Naive thymus-derived CD8-positive, alpha-beta T cell (primary cell): Measurements from ENCODE around the gene PACRG. TPM values are rescaled to one million over a fixed set of nuclear protein-coding genes. Genes with fewer than 3 reads are reported as not detected.

Source experiments
- ATAC-seq, 2 donors: fragments of 150-1000 bp; cut with Tn5 transposase in 1 of 2; sonication (Bioruptor Pico), chemical (Tn5 transposase) in 1 of 2; 1 replicate in 1 of 2; 2 replicates in 1 of 2; pipeline ENCODE4 v1.10.0; 2021; ENCODE audit warnings: mild to moderate bottlenecking in 2 of 2, moderate library complexity in 2 of 2
- POLR2A ChIA-PET: fragments of 350-600 bp; sonication (Branson Sonifier 250); formaldehyde crosslinking; loops from one replicate; lab custom pipeline; 2021; ENCODE audit warnings: antibody characterized with exemption; lab: Charles Lee
- DNase-seq, 10 donors: peaks; one replicate each; pipeline versions ENCODE4 v3.0.0 to v3.0.0-alpha.2; 2020 to 2022
- H3K27ac Mint-ChIP-seq, 10 donors: one replicate each; pipeline ENCODE4 v1.8.0; 2020 to 2022; ENCODE audit warnings: mild to moderate bottlenecking in 10 of 10, mixed read lengths in 10 of 10, moderate library complexity in 4 of 10, inconsistent platforms in 1 of 10
- H3K27me3 Mint-ChIP-seq, 5 donors: one replicate each; pipeline ENCODE4 v1.8.0; 2021 to 2022; ENCODE audit warnings: mixed read lengths in 5 of 5
- H3K36me3 Mint-ChIP-seq, 3 donors: one replicate each; pipeline ENCODE4 v1.8.0; 2020 to 2022; ENCODE audit warnings: mixed read lengths in 3 of 3, mild to moderate bottlenecking in 2 of 3, inconsistent platforms in 1 of 3
- H3K4me1 Mint-ChIP-seq, 4 donors: one replicate each; pipeline ENCODE4 v1.8.0; 2021 to 2022; ENCODE audit warnings: mixed read lengths in 4 of 4
- H3K4me3 Mint-ChIP-seq, 10 donors: one replicate each; pipeline ENCODE4 v1.8.0; 2020 to 2022; ENCODE audit warnings: mild to moderate bottlenecking in 10 of 10, mixed read lengths in 10 of 10, moderate library complexity in 6 of 10, inconsistent platforms in 1 of 10
- H3K9me3 Mint-ChIP-seq, 9 donors: one replicate each; pipeline ENCODE4 v1.8.0; 2020 to 2022; ENCODE audit warnings: mixed read lengths in 9 of 9, mild to moderate bottlenecking in 3 of 9, inconsistent platforms in 1 of 9, moderate library complexity in 1 of 9
- polyA plus RNA-seq, 3 donors: library from polyadenylated mRNA; unstranded; fragments of 300-500 nt; fragmentation: Illumina TruSeq; gene quantifications; one replicate each; pipeline ENCODE4 v1.2.3, GENCODE V29; 2021
- total RNA-seq, 8 experiments: library from RNA in 2 of 8; stranded (reverse) in 2 of 8; gene quantifications; one replicate each; pipeline ENCODE4 v1.2.3 and lab custom pipeline; 2021 to 2026

PACRG gene
- total and polyA plus RNA-seq, 5 experiments from 2014 or later: 0.34 to 1.2 (median 0.83) TPM; not detected in 1

- H3K9me3 Mint-ChIP-seq: peaks cover 0 to 4% (median 0%) of the 10 kb centered on the region in 9 donors
- peaks cover 3 to 9% (median 4%) of the 10 kb centered on the region in 5 donors for H3K27me3 Mint-ChIP-seq
- H3K4me3 Mint-ChIP-seq: peak overlapping the region in 9 of 10 donors; percentile 26 to 72 (median 42)
- peaks cover 0 to 10% (median 5%) of the 10 kb centered on the region in 4 donors for H3K4me1 Mint-ChIP-seq
- ATAC-seq (peak; percentile 42 to 71), DNase-seq (peak in 1 of 10 donors; percentile 15)
- no peaks in the 10 kb centered on the region for H3K36me3 Mint-ChIP-seq
- POLR2A ChIA-PET: no interaction called here
- H3K27ac Mint-ChIP-seq: peak overlapping the region in 7 of 10 donors; percentile 20 to 84 (median 62)
Measured at GRCh38 chr6:162798546-162799266, 70.9 kb downstream of the PACRG start.

- DNase-seq (no peak), ATAC-seq (no peak)
- no peaks in the 10 kb centered on the region for H3K4me1 Mint-ChIP-seq
- no peak overlapping the region for H3K27ac Mint-ChIP-seq
- no peak overlapping the region for H3K4me3 Mint-ChIP-seq
- H3K27me3 Mint-ChIP-seq: peaks cover 0 to 5% (median 0%) of the 10 kb centered on the region in 5 donors
- POLR2A ChIA-PET: no interaction called here
- peaks cover 0 to 11% (median 0%) of the 10 kb centered on the region in 3 donors for H3K36me3 Mint-ChIP-seq
- H3K9me3 Mint-ChIP-seq: peaks cover 0 to 15% (median 6%) of the 10 kb centered on the region in 9 donors
Measured at GRCh38 chr6:162814426-162814973, 86.7 kb downstream of the PACRG start.

GRCh38 chr6:162817196-162817595 lies 89.4 kb downstream of the PACRG start:
- ATAC-seq: no peak
- no peaks in the 10 kb centered on the region for H3K4me1 Mint-ChIP-seq
- POLR2A ChIA-PET: no interaction called here
- H3K27me3 Mint-ChIP-seq: no peaks in the 10 kb centered on the region
- no peak for DNase-seq
- H3K4me3 Mint-ChIP-seq: no peak overlapping the region
- H3K9me3 Mint-ChIP-seq: no peaks in the 10 kb centered on the region
- no peak overlapping the region for H3K27ac Mint-ChIP-seq
- no peaks in the 10 kb centered on the region for H3K36me3 Mint-ChIP-seq

- DNase-seq (no peak), ATAC-seq (no peak)
- Mint-ChIP-seq H3K27me3 (no peaks in the 10 kb centered on the region), H3K4me3 (no peak overlapping the region), H3K27ac (no peak overlapping the region), H3K4me1 (no peaks in the 10 kb centered on the region), H3K9me3 (peaks cover 0 to 5% (median 0%) of the 10 kb centered on the region in 9 donors), H3K36me3 (no peaks in the 10 kb centered on the region)
- POLR2A ChIA-PET: no interaction called here
Measured at GRCh38 chr6:162819284-162819683, 91.5 kb downstream of the PACRG start.

- POLR2A ChIA-PET: no interaction called here
- H3K27me3 Mint-ChIP-seq: no peaks in the 10 kb centered on the region
- H3K4me3 Mint-ChIP-seq: no peak overlapping the region
- peaks cover 0 to 5% (median 0%) of the 10 kb centered on the region in 9 donors for H3K9me3 Mint-ChIP-seq
- H3K27ac Mint-ChIP-seq: no peak overlapping the region
- no peak for ATAC-seq
- no peaks in the 10 kb centered on the region for H3K36me3 Mint-ChIP-seq
- no peak for DNase-seq
- H3K4me1 Mint-ChIP-seq: no peaks in the 10 kb centered on the region
Measured at GRCh38 chr6:162821102-162821501, 93.3 kb downstream of the PACRG start.

GRCh38 chr6:162825597-162825996 lies 97.8 kb downstream of the PACRG start:
- no peaks in the 10 kb centered on the region for H3K36me3 Mint-ChIP-seq
- H3K4me1 Mint-ChIP-seq: peaks cover 0 to 5% (median 0%) of the 10 kb centered on the region in 4 donors
- ATAC-seq (no peak), DNase-seq (no peak)
- POLR2A ChIA-PET: no interaction called here
- H3K4me3 Mint-ChIP-seq: peak overlapping the region in 1 of 10 donors; percentile 64
- H3K9me3 Mint-ChIP-seq: peaks cover 0 to 7% (median 0%) of the 10 kb centered on the region in 9 donors
- no peaks in the 10 kb centered on the region for H3K27me3 Mint-ChIP-seq
- no peak overlapping the region for H3K27ac Mint-ChIP-seq

- no peak overlapping the region for H3K27ac Mint-ChIP-seq
- H3K27me3 Mint-ChIP-seq: no peaks in the 10 kb centered on the region
- peaks cover 0 to 10% (median 4%) of the 10 kb centered on the region in 9 donors for H3K9me3 Mint-ChIP-seq
- H3K36me3 Mint-ChIP-seq: no peaks in the 10 kb centered on the region
- POLR2A ChIA-PET: no interaction called here
- no peak for ATAC-seq
- H3K4me1 Mint-ChIP-seq: peaks cover 0 to 5% (median 0%) of the 10 kb centered on the region in 4 donors
- no peak overlapping the region for H3K4me3 Mint-ChIP-seq
- DNase-seq: no peak
Measured at GRCh38 chr6:162829013-162829742, 101.4 kb downstream of the PACRG start.

GRCh38 chr6:162833776-162834175 lies 106.0 kb downstream of the PACRG start:
- no peak for DNase-seq
- Mint-ChIP-seq H3K4me1 (peaks cover 0 to 2% (median 0%) of the 10 kb centered on the region in 4 donors), H3K27me3 (peaks cover 0 to 5% (median 0%) of the 10 kb centered on the region in 5 donors), H3K4me3 (no peak overlapping the region), H3K27ac (no peak overlapping the region), H3K9me3 (peaks cover 0 to 23% (median 6%) of the 10 kb centered on the region in 9 donors), H3K36me3 (peaks cover 0 to 4% (median 0%) of the 10 kb centered on the region in 3 donors)
- POLR2A ChIA-PET: no interaction called here
- no peak for ATAC-seq

- H3K4me3 Mint-ChIP-seq: no peak overlapping the region
- no peak overlapping the region for H3K27ac Mint-ChIP-seq
- POLR2A ChIA-PET: no interaction called here
- no peaks in the 10 kb centered on the region for H3K4me1 Mint-ChIP-seq
- DNase-seq (no peak), ATAC-seq (no peak)
- H3K9me3 Mint-ChIP-seq: peaks cover 0 to 16% (median 4%) of the 10 kb centered on the region in 9 donors
- H3K27me3 Mint-ChIP-seq: peaks cover 0 to 7% (median 0%) of the 10 kb centered on the region in 5 donors
- peaks cover 0 to 4% (median 0%) of the 10 kb centered on the region in 3 donors for H3K36me3 Mint-ChIP-seq
Measured at GRCh38 chr6:162845972-162846371, 118.2 kb downstream of the PACRG start.

GRCh38 chr6:162846723-162847122 lies 118.9 kb downstream of the PACRG start:
- H3K4me3 Mint-ChIP-seq: no peak overlapping the region
- H3K27ac Mint-ChIP-seq: no peak overlapping the region

GRCh38 chr6:162849269-162849668 lies 121.5 kb downstream of the PACRG start:
- ATAC-seq (no peak), DNase-seq (no peak)
- no peak overlapping the region for H3K27ac Mint-ChIP-seq
- POLR2A ChIA-PET: no interaction called here
- peaks cover 0 to 15% (median 3%) of the 10 kb centered on the region in 9 donors for H3K9me3 Mint-ChIP-seq
- no peak overlapping the region for H3K4me3 Mint-ChIP-seq
- peaks cover 0 to 7% (median 0%) of the 10 kb centered on the region in 5 donors for H3K27me3 Mint-ChIP-seq
- H3K4me1 Mint-ChIP-seq: no peaks in the 10 kb centered on the region
- peaks cover 0 to 4% (median 0%) of the 10 kb centered on the region in 3 donors for H3K36me3 Mint-ChIP-seq

More at GRCh38 chr6:162846723-162847122, 118.9 kb downstream of the PACRG start:
- H3K27me3 Mint-ChIP-seq: peaks cover 0 to 7% (median 0%) of the 10 kb centered on the region in 5 donors
- H3K9me3 Mint-ChIP-seq: peaks cover 0 to 16% (median 4%) of the 10 kb centered on the region in 9 donors
- ATAC-seq (no peak), DNase-seq (no peak)
- no peaks in the 10 kb centered on the region for H3K4me1 Mint-ChIP-seq
- POLR2A ChIA-PET: no interaction called here
- peaks cover 0 to 4% (median 0%) of the 10 kb centered on the region in 3 donors for H3K36me3 Mint-ChIP-seq

- POLR2A ChIA-PET: no interaction called here
Measured at GRCh38 chr6:162852192-162852591, 124.4 kb downstream of the PACRG start.

More at GRCh38 chr6:162852192-162852591, 124.4 kb downstream of the PACRG start:
- Mint-ChIP-seq H3K4me3 (no peak overlapping the region), H3K36me3 (no peaks in the 10 kb centered on the region), H3K27me3 (peaks cover 0 to 4% (median 0%) of the 10 kb centered on the region in 5 donors), H3K9me3 (peaks cover 0 to 8% (median 0%) of the 10 kb centered on the region in 9 donors), H3K27ac (no peak overlapping the region), H3K4me1 (no peaks in the 10 kb centered on the region)
- no peak for DNase-seq
- ATAC-seq: no peak
